Measurements from ENCODE around the gene CHRNA5.
A peak's percentile ranks its signal among the peaks of the same experiment; 100 is the strongest.

CHRNA5 gene

DNA sequence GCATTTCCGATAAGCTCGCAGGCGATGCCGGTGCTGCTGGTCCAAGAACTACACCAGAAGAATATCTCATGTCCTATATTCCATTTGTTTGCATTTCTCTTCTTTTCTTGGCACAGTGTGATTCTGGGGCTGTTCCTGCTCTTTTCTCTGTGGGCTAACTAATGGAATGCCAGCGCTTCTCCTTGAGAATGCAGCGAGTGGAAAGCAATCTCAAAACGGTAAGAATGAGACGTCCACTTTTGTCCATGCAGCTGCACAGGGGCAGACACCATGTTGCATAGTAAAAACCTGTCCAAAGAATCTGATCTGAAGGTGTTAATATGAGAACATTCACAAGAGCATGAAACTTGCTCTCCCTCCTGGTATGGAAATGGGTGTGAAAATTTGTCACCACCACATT is 62.0 kb downstream of the CHRNA5 start:
- Histone ChIP-seq H3K4me3 (no peak overlapping the region), H3K27me3 (peaks cover 0 to 57% of the 10 kb centered on the region in 2 donors), H3K4me1 (no peaks in the 10 kb centered on the region), H3K9me3 (no peaks in the 10 kb centered on the region), H3K27ac (no peak overlapping the region), H3K36me3 (no peaks in the 10 kb centered on the region)
- TF ChIP-seq, protein P1, sequence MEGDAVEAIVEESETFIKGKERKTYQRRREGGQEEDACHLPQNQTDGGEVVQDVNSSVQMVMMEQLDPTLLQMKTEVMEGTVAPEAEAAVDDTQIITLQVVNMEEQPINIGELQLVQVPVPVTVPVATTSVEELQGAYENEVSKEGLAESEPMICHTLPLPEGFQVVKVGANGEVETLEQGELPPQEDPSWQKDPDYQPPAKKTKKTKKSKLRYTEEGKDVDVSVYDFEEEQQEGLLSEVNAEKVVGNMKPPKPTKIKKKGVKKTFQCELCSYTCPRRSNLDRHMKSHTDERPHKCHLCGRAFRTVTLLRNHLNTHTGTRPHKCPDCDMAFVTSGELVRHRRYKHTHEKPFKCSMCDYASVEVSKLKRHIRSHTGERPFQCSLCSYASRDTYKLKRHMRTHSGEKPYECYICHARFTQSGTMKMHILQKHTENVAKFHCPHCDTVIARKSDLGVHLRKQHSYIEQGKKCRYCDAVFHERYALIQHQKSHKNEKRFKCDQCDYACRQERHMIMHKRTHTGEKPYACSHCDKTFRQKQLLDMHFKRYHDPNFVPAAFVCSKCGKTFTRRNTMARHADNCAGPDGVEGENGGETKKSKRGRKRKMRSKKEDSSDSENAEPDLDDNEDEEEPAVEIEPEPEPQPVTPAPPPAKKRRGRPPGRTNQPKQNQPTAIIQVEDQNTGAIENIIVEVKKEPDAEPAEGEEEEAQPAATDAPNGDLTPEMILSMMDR (IDR thresholded peaks at IDR 0.05) = no peak
- intact Hi-C loops (cut with DNase I; ENCODE audit: low total_unique reads) = no loop called here
- DNase-seq = peak in 1 of 2 donors; percentile 21

- no peaks in the 10 kb centered on the region for H3K4me1 ChIP-seq
- peaks cover 0 to 8% (median 0%) of the 10 kb centered on the region in 3 donors for H3K9me3 ChIP-seq
- H3K36me3 ChIP-seq = no peaks in the 10 kb centered on the region
- TF ChIP-seq, protein P1 (IDR thresholded peaks at IDR 0.05) = no peak
- no peak overlapping the region for H3K4me3 ChIP-seq
- no peak overlapping the region for H3K27ac ChIP-seq
- peaks cover 0 to 51% of the 10 kb centered on the region in 2 donors for H3K27me3 ChIP-seq
- intact Hi-C loops (cut with DNase I; ENCODE audit: low total_unique reads) = no loop called here
- DNase-seq = peak in 1 of 2 donors; percentile 12
Measured at GRCh38 chr15:78628227-78628626, 62.9 kb downstream of the CHRNA5 start.

DNA sequence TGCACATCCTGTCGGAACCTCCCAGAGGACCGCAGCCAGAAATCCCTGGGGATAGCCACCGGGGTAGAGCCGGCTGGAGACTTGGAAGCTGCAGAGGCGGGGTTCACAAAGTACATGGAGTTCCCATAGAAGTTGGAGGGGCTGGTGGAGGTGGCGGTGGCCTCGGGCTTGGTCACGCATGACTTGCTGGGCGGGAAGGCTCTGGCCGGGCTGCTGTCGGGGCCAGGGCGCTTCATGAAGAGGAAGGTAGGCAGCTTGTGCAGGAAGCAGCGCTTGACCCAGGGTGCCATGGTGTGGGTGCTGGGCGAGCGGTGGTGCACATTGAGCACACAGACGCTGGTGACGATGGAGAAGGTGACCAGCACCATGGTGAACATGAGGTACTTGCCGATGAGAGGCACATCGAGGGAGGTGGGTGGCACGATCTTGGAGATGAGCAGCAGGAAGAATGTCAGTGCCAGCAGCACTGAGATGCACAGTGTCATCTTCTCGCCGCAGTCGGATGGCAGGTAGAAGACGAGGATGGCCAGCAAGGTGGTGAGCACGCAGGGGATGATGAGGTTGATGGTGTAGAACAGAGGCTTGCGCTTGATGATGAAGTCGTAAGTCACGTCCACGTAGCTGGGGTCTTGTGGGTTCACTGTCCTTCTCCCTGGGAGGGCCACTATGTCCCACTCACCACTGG is 63.9 kb downstream of the CHRNA5 start:
- no peak overlapping the region for H3K27ac ChIP-seq
- no peaks in the 10 kb centered on the region for H3K36me3 ChIP-seq
- no peak overlapping the region for H3K4me3 ChIP-seq
- H3K4me1 ChIP-seq = no peaks in the 10 kb centered on the region
- peaks cover 0 to 46% of the 10 kb centered on the region in 2 donors for H3K27me3 ChIP-seq
- DNase-seq = peak in 1 of 2 donors; percentile 55
- TF ChIP-seq, protein P1 (IDR thresholded peaks at IDR 0.05) = no peak
- peaks cover 0 to 17% (median 8%) of the 10 kb centered on the region in 3 donors for H3K9me3 ChIP-seq
- intact Hi-C loops (cut with DNase I; ENCODE audit: low total_unique reads) = no loop called here

GRCh38 chr15:78629716-78630065 is 64.4 kb downstream of the CHRNA5 start:
- intact Hi-C loops (cut with DNase I; ENCODE audit: low total_unique reads) = no loop called here
- peaks cover 0 to 48% of the 10 kb centered on the region in 2 donors for H3K27me3 ChIP-seq

GRCh38 chr15:78630886-78631633 is 65.7 kb downstream of the CHRNA5 start:
- H3K9me3 ChIP-seq = peaks cover 0 to 18% (median 9%) of the 10 kb centered on the region in 3 donors
- no peaks in the 10 kb centered on the region for H3K4me1 ChIP-seq
- H3K27ac ChIP-seq = no peak overlapping the region
- no peaks in the 10 kb centered on the region for H3K36me3 ChIP-seq
- intact Hi-C loops (cut with DNase I; ENCODE audit: low total_unique reads) = no loop called here
- H3K4me3 ChIP-seq = no peak overlapping the region
- peaks cover 0 to 36% of the 10 kb centered on the region in 2 donors for H3K27me3 ChIP-seq
- no peak for DNase-seq
- TF ChIP-seq, protein P1 (IDR thresholded peaks at IDR 0.05) = no peak

More at GRCh38 chr15:78629716-78630065, 64.4 kb downstream of the CHRNA5 start:
- peak in 1 of 2 donors; percentile 46 for DNase-seq
- Histone ChIP-seq H3K9me3 (peaks cover 0 to 18% (median 9%) of the 10 kb centered on the region in 3 donors), H3K4me1 (no peaks in the 10 kb centered on the region), H3K36me3 (no peaks in the 10 kb centered on the region), H3K27ac (no peak overlapping the region), H3K4me3 (no peak overlapping the region)
- TF ChIP-seq, protein P1 (IDR thresholded peaks at IDR 0.05) = no peak
